Liver (tissue), 9 donors: ENCODE data around the gene APIP. TPM values are rescaled to one million over a fixed set of nuclear protein-coding genes. Genes with fewer than 3 reads are reported as not detected.

Source experiments
- DNase-seq: peaks from one replicate; pipeline ENCODE4 v3.0.0-alpha.2; 2017; ENCODE audit warnings: low spot score
- H3K27ac ChIP-seq, 2 donors: one replicate each; pipeline ENCODE4 v1.7.0; 2013; ENCODE audit warnings: inconsistent platforms in 2 of 2, low read length in 2 of 2, control low read depth in 1 of 2, low read depth in 1 of 2, mild to moderate bottlenecking in 1 of 2
- H3K27me3 ChIP-seq, 4 donors: one replicate each; pipeline versions ENCODE4 v1.6.1 to v1.7.0; 2013; ENCODE audit warnings: low read length in 3 of 4, inconsistent platforms in 1 of 4, mild to moderate bottlenecking in 1 of 4, moderate library complexity in 1 of 4; ENCODE audit not compliant: control insufficient read depth in 4 of 4, insufficient read depth in 4 of 4
- H3K36me3 ChIP-seq, 4 donors: one replicate each; pipeline versions ENCODE4 v1.6.1 to v1.7.0; 2013; ENCODE audit warnings: low read length in 3 of 4, mild to moderate bottlenecking in 3 of 4, low read depth in 1 of 4, moderate library complexity in 1 of 4; ENCODE audit not compliant: control insufficient read depth in 4 of 4, insufficient read depth in 3 of 4
- H3K4me1 ChIP-seq, 4 donors: one replicate each; pipeline versions ENCODE4 v1.6.1 to v1.7.0; 2013; ENCODE audit warnings: low read length in 3 of 4, mild to moderate bottlenecking in 3 of 4, moderate library complexity in 1 of 4; ENCODE audit not compliant: control insufficient read depth in 4 of 4, insufficient read depth in 4 of 4
- H3K4me3 ChIP-seq, 3 donors: one replicate each; pipeline versions ENCODE4 v1.6.1 to v1.7.0; 2013; ENCODE audit warnings: low read length in 3 of 3, control low read depth in 1 of 3, low read depth in 1 of 3, mild to moderate bottlenecking in 1 of 3
- H3K9ac ChIP-seq, 2 donors: one replicate each; pipeline ENCODE4 v1.7.0; 2013; ENCODE audit warnings: low read length in 2 of 2, mild to moderate bottlenecking in 2 of 2, moderate library complexity in 2 of 2, control low read depth in 1 of 2, low read depth in 1 of 2
- H3K9me3 ChIP-seq, 4 donors: one replicate each; pipeline versions ENCODE4 v1.6.1 to v1.7.0; 2013; ENCODE audit warnings: low read length in 3 of 4; ENCODE audit not compliant: control insufficient read depth in 4 of 4
- ATF3 ChIP-seq: IDR thresholded peaks from 2 replicates; pipeline ENCODE4 v1.6.1; 2016; ENCODE audit warnings: antibody characterized with exemption
- CTCF ChIP-seq: fragments of 150-350 bp; IDR thresholded peaks from 2 replicates; pipeline ENCODE4 v1.5.1; 2017; ENCODE audit warnings: improper control_type of control experiment, low read depth, low read length; ENCODE audit not compliant: missing input control
- EGR1 ChIP-seq, 2 donors: IDR thresholded peaks; 2 replicates each; pipeline ENCODE4 v1.6.1; 2016 to 2018; ENCODE audit warnings: antibody characterized with exemption in 2 of 2, low read depth in 2 of 2
- FOXA2 ChIP-seq: IDR thresholded peaks from 2 replicates; pipeline ENCODE4 v1.6.1; 2016; ENCODE audit warnings: antibody characterized with exemption
- GABPA ChIP-seq, 2 donors: IDR thresholded peaks in 1 of 2; conservative IDR thresholded peaks in 1 of 2; 2 replicates each; pipeline ENCODE4 v1.6.1; 2016; ENCODE audit warnings: antibody characterized with exemption in 2 of 2, mild to moderate bottlenecking in 1 of 2, moderate library complexity in 1 of 2
- HNF4A ChIP-seq, 2 donors: conservative IDR thresholded peaks; 2 replicates each; pipeline ENCODE4 v1.6.1; 2016; ENCODE audit warnings: antibody characterized with exemption in 2 of 2, mild to moderate bottlenecking in 2 of 2
- HNF4G ChIP-seq: IDR thresholded peaks from 2 replicates; pipeline ENCODE4 v1.6.1; 2016; ENCODE audit warnings: antibody characterized with exemption
- JUND ChIP-seq, 2 donors: IDR thresholded peaks; 2 replicates each; pipeline ENCODE4 v1.6.1; 2016; ENCODE audit warnings: antibody characterized with exemption in 2 of 2
- MAX ChIP-seq: IDR thresholded peaks from 2 replicates; pipeline ENCODE4 v1.6.1; 2016; ENCODE audit warnings: antibody characterized with exemption
- NR2F2 ChIP-seq: IDR thresholded peaks from 2 replicates; pipeline ENCODE4 v1.6.1; 2016; ENCODE audit warnings: antibody characterized with exemption
- RAD21 ChIP-seq, 2 donors: IDR thresholded peaks; 2 replicates each; pipeline ENCODE4 v1.6.1; 2016; ENCODE audit warnings: antibody characterized with exemption in 2 of 2, mild to moderate bottlenecking in 2 of 2
- REST ChIP-seq: IDR thresholded peaks from 2 replicates; pipeline ENCODE4 v1.6.1; 2016; ENCODE audit warnings: antibody characterized with exemption, mild to moderate bottlenecking
- RXRA ChIP-seq, 2 donors: IDR thresholded peaks; 2 replicates each; pipeline ENCODE4 v1.6.1; 2017 to 2018; ENCODE audit warnings: antibody characterized with exemption in 2 of 2, mild to moderate bottlenecking in 1 of 2
- SP1 ChIP-seq: IDR thresholded peaks from 2 replicates; pipeline ENCODE4 v1.6.1; 2018; ENCODE audit warnings: antibody characterized with exemption, mild to moderate bottlenecking
- TAF1 ChIP-seq: conservative IDR thresholded peaks from 2 replicates; pipeline ENCODE4 v1.6.1; 2016; ENCODE audit warnings: antibody characterized with exemption, mild to moderate bottlenecking
- YY1 ChIP-seq: IDR thresholded peaks from 2 replicates; pipeline ENCODE4 v1.6.1; 2016; ENCODE audit warnings: antibody characterized with exemption, mild to moderate bottlenecking
- WGBS: extraction: QIAGEN DNeasy Blood & Tissue Kit; methylation state at CpG from one replicate; pipeline ENCODE4 v1.1.7; 2013; 5-methylcytosine and 5-hydroxymethylcytosine counted together
- polyA plus RNA-seq, 2 donors: library from polyadenylated mRNA; stranded (reverse) in 1 of 2; unstranded in 1 of 2; fragments of 200-250 nt in 1 of 2; fragments of >200 nt in 1 of 2; fragmentation: Nextera tagmentation in 1 of 2; extraction: Ambion mirVana in 1 of 2; gene quantifications; one replicate each; pipeline versions ENCODE4 v1.2.1 to v1.2.3, GENCODE V29; 2013 to 2015
- total RNA-seq, 2 donors: library from RNA; depleted of rRNA; stranded (reverse); fragments of >200 nt; gene quantifications; one replicate each; pipeline ENCODE4 v1.2.3, GENCODE V29; 2014
- donor health status: healthy.
- donor health status: healthy.
- donor health status: healthy.
- donor health status: healthy.
- donor health status: healthy.

APIP gene
- total and polyA plus RNA-seq, 4 donors = 13.4 to 26.3 (median 16.5) TPM

GRCh38 chr11:34936945-34937629 is 20.9 kb upstream of the APIP start (continued):
- TF ChIP-seq REST (no peak), GABPA (IDR thresholded peaks at IDR 0.05 in 1 of 2, conservative IDR thresholded peaks at IDR 0.05 in 1 of 2) (no peak), EGR1 (IDR thresholded peaks at IDR 0.05; ENCODE audit: low read depth in 2 of 2) (no peak), YY1 (no peak), HNF4A (conservative IDR thresholded peaks at IDR 0.05) (no peak), HNF4G (no peak)

- no peak for DNase-seq
- WGBS = 72% methylated on average over 11 of the region's 11 CpGs
- TF ChIP-seq ATF3 = no peak
- peak in 1 of 2 donors; percentile 30 for TF ChIP-seq RXRA (IDR thresholded peaks at IDR 0.05)
- no peak for TF ChIP-seq YY1
- TF ChIP-seq MAX = peak; percentile 64
- peak in 1 of 2 donors; percentile 17 for TF ChIP-seq RAD21 (IDR thresholded peaks at IDR 0.05)
- TF ChIP-seq SP1 = peak; percentile 69
- no peak for TF ChIP-seq GABPA (IDR thresholded peaks at IDR 0.05 in 1 of 2, conservative IDR thresholded peaks at IDR 0.05 in 1 of 2)
- peak in 1 of 2 donors; percentile 36 for TF ChIP-seq JUND (IDR thresholded peaks at IDR 0.05)
- peak; percentile 41 for TF ChIP-seq FOXA2
- TF ChIP-seq REST = no peak
- no peak for TF ChIP-seq NR2F2
- TF ChIP-seq HNF4G = peak; percentile 65
- TF ChIP-seq CTCF = no peak
- no peak for TF ChIP-seq TAF1
- peak; percentile 78 to 83 for TF ChIP-seq HNF4A (conservative IDR thresholded peaks at IDR 0.05)
These were observed 13.9 kb upstream of the APIP start for GRCh38 chr11:34929794-34930763.

More at GRCh38 chr11:34929794-34930763, 13.9 kb upstream of the APIP start:
- H3K9me3 ChIP-seq = no peaks in the 10 kb centered on the region
- no peak overlapping the region for H3K27ac ChIP-seq
- no peaks in the 10 kb centered on the region for H3K27me3 ChIP-seq
- peaks cover 0 to 6% (median 5%) of the 10 kb centered on the region in 4 donors for H3K36me3 ChIP-seq
- peaks cover 1 to 21% (median 10%) of the 10 kb centered on the region in 4 donors for H3K4me1 ChIP-seq
- no peak overlapping the region for H3K4me3 ChIP-seq
- H3K9ac ChIP-seq = no peak overlapping the region
